K562 (cell line): ENCODE results near the gene AMIGO3. TPM values are rescaled to one million over a fixed set of nuclear protein-coding genes. Genes with fewer than 3 reads are reported as not detected.

Source experiments
- EP400 ChIP-seq: fragments of 450-650 bp; IDR thresholded peaks from 2 replicates; pipeline ENCODE4 v1.6.1; 2017; ENCODE audit warnings: antibody characterized with exemption, mild to moderate bottlenecking, moderate library complexity
- FOXA3 ChIP-seq, 2 experiments: fragments of 450-650 bp in 1 of 2; sonication (generic) in 1 of 2; formaldehyde crosslinking; IDR thresholded peaks in 1 of 2; conservative IDR thresholded peaks in 1 of 2; 2 replicates each; pipeline versions ENCODE4 v1.4.0 to v1.8.0; 2020 to 2022; ENCODE audit warnings: mild to moderate bottlenecking in 2 of 2, missing genetic modification reagents in 1 of 2
- HOXB6 ChIP-seq: fragments of 250-450 bp; sonication (Bioruptor Pico); IDR thresholded peaks from 2 replicates; pipeline ENCODE4 v1.5.1; 2022; ENCODE audit warnings: mild to moderate bottlenecking, borderline replicate concordance
- KLF16 ChIP-seq: IDR thresholded peaks from 2 replicates; pipeline ENCODE4 v1.6.1; 2016; ENCODE audit warnings: antibody characterized with exemption
- L3MBTL2 ChIP-seq: fragments of 450-650 bp; IDR thresholded peaks from 2 replicates; pipeline ENCODE4 v1.6.1; 2016; ENCODE audit warnings: mild to moderate bottlenecking, moderate library complexity
- POLR2G ChIP-seq: fragments of 200-400 bp; formaldehyde crosslinking; IDR thresholded peaks from 2 replicates; pipeline ENCODE4 v1.6.1; 2017; ENCODE audit warnings: low read depth, mild to moderate bottlenecking, antibody characterized with exemption, low read length, moderate library complexity
- POU5F1 ChIP-seq: fragments of 150-350 bp; IDR thresholded peaks from 2 replicates; pipeline ENCODE4 v1.6.1; 2014; ENCODE audit warnings: borderline replicate concordance, low read length, low read depth, mild to moderate bottlenecking; ENCODE audit not compliant: partially characterized antibody
- SAP30 ChIP-seq: fragments of 200-600 bp; sonication (generic); IDR thresholded peaks from 2 replicates; pipeline ENCODE4 v1.6.1; 2012; ENCODE audit warnings: borderline replicate concordance, low read depth, mild to moderate bottlenecking, moderate library complexity, low read length, control low read depth, inconsistent platforms; ENCODE audit not compliant: insufficient read depth, poor library complexity, severe bottlenecking
- TAF7 ChIP-seq: fragments of 450-650 bp; IDR thresholded peaks from 2 replicates; pipeline ENCODE4 v1.6.1; 2016; ENCODE audit warnings: missing genetic modification characterization, missing compliant biosample characterization
- TEAD4 ChIP-seq, 2 experiments: sonication (generic) in 1 of 2; formaldehyde crosslinking in 1 of 2; IDR thresholded peaks; 2 replicates each; pipeline versions ENCODE4 v1.6.1 to v1.8.0; 2012 to 2022; ENCODE audit warnings: borderline replicate concordance in 1 of 2, inconsistent platforms in 1 of 2, low read length in 1 of 2, mild to moderate bottlenecking in 1 of 2, missing genetic modification reagents in 1 of 2
- ZNF354B ChIP-seq: fragments of 250-450 bp; sonication (Bioruptor Pico); IDR thresholded peaks from 2 replicates; pipeline ENCODE4 v1.4.0; 2020
- ZNF444 ChIP-seq: fragments of 250-450 bp; sonication (Bioruptor Pico); IDR thresholded peaks from 2 replicates; pipeline ENCODE4 v1.4.0; 2020; ENCODE audit warnings: mild to moderate bottlenecking, moderate library complexity
- polyA plus RNA-seq, 8 experiments: library from polyadenylated mRNA; depleted of rRNA in 4 of 8; stranded (reverse) in 5 of 8; unstranded in 3 of 8; fragments of >200 nt; fragmentation: Nextera tagmentation in 2 of 8; fragmentation: Illumina TruSeq in 1 of 8; extraction: Ambion mirVana in 2 of 8; extraction: Trizol in 1 of 8; gene quantifications; 2 replicates each; pipeline versions ENCODE4 v1.2.1 to v1.2.3, GENCODE V29; 2011 to 2014; ENCODE audit warnings: inconsistent platforms in 1 of 8, missing spikeins in 1 of 8
- total RNA-seq, 7 experiments: library from RNA; depleted of rRNA in 6 of 7; stranded (reverse); fragments of >200 nt in 6 of 7; fragmentation: Illumina TruSeq in 2 of 7; extraction: Trizol in 2 of 7; gene quantifications; 2 replicates each; pipeline versions ENCODE4 v1.2.1 to v1.2.3, GENCODE V29; 2011 to 2021; ENCODE audit warnings: low replicate concordance in 1 of 7
- TF ChIP-seq, protein P1 (sequence below): IDR thresholded peaks from 2 replicates; pipeline ENCODE4 v1.6.1; 2014; ENCODE audit warnings: antibody characterized with exemption
- TF ChIP-seq, protein P2 (sequence below): fragments of 450-650 bp; IDR thresholded peaks from 2 replicates; pipeline ENCODE4 v1.7.0; 2016; ENCODE audit warnings: borderline replicate concordance
- TF ChIP-seq, protein P3 (sequence below): fragments of 450-650 bp; IDR thresholded peaks from 2 replicates; pipeline ENCODE4 v1.6.1; 2016; ENCODE audit warnings: low read depth

AMIGO3 gene
- total and polyA plus RNA-seq, 9 of the 15 experiments (the other 6 are each of a cell fraction or from before 2014, with no cell fraction given), result 0.13 to 2.8 (median 0.44) TPM; not detected in 4

DNA sequence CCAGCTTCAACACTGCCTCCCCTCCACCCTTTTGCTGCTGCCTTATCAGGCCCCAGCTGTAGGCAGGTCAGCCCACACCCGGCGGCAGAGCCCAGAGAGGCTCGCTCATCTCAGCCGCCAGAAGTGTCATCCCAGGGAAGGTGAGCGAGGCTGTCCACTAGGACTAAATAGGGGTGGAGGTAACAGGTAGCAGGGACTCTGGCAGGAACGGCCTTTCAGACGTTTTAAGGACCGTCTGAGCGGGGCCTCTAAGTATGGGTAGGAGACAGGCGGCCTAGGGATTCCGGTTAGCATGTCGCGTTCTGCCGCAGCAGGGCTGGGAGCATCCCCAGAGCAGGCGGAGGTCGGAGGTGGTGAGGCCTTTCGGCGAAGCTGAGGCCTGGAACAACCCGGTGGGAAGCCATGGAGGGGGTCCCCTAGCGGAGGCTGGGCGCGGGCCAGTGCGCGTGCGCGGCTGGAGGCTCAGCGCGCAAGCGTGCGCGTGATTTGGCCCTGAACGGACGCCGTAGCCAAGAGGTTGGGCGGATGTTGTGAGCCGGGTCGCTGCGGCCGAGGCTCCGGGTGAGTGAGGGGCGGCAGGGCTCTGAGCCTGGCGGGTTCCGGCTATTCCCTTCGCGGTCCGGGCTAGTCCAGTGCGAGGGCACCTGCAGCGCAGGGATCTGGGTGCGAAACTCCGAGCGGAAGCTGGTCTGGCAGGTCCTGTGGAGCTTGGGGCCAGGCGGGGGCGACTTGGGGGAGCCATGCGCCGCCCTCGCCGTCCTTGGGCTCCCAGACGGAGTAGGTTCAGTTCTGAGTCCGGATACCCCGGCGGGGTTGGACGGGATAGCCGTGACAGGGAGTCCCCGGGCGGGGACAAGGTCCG, 30.2 kb downstream of the AMIGO3 start, which contains the start of the genes MST1 and RNF123 (continued):
- TF ChIP-seq POU5F1, result peak; percentile 85
- peak; percentile 55; the same call in 1 of the 2 replicates for TF ChIP-seq TEAD4 (IDR thresholded peaks at IDR 0.05; ENCODE audit: low read length)
- no peak for TF ChIP-seq TEAD4 (CRISPR knock-in tag; IDR thresholded peaks at IDR 0.05; ENCODE audit: borderline replicate concordance)
- TF ChIP-seq POLR2G, result peak; percentile 84
- peak; percentile 66 for TF ChIP-seq SAP30
- TF ChIP-seq FOXA3 (CRISPR knock-in tag; conservative IDR thresholded peaks at IDR 0.05 in 1 of 2, IDR thresholded peaks at IDR 0.05 in 1 of 2), result no peak
- TF ChIP-seq, protein P1, sequence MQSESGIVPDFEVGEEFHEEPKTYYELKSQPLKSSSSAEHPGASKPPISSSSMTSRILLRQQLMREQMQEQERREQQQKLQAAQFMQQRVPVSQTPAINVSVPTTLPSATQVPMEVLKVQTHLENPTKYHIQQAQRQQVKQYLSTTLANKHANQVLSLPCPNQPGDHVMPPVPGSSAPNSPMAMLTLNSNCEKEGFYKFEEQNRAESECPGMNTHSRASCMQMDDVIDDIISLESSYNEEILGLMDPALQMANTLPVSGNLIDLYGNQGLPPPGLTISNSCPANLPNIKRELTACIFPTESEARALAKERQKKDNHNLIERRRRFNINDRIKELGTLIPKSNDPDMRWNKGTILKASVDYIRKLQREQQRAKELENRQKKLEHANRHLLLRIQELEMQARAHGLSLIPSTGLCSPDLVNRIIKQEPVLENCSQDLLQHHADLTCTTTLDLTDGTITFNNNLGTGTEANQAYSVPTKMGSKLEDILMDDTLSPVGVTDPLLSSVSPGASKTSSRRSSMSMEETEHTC, result 0 out of 2 replicates have a peak, but pooled peaks have one; percentile 5
- peak; percentile 54; the same call in 1 of the 2 replicates for TF ChIP-seq KLF16
- no peak for TF ChIP-seq ZNF444 (CRISPR knock-in tag)
- peak; percentile 63 for TF ChIP-seq EP400
- no peak for TF ChIP-seq HOXB6 (CRISPR knock-in tag)
- TF ChIP-seq TAF7 (tag), result no peak
- TF ChIP-seq, protein P2, sequence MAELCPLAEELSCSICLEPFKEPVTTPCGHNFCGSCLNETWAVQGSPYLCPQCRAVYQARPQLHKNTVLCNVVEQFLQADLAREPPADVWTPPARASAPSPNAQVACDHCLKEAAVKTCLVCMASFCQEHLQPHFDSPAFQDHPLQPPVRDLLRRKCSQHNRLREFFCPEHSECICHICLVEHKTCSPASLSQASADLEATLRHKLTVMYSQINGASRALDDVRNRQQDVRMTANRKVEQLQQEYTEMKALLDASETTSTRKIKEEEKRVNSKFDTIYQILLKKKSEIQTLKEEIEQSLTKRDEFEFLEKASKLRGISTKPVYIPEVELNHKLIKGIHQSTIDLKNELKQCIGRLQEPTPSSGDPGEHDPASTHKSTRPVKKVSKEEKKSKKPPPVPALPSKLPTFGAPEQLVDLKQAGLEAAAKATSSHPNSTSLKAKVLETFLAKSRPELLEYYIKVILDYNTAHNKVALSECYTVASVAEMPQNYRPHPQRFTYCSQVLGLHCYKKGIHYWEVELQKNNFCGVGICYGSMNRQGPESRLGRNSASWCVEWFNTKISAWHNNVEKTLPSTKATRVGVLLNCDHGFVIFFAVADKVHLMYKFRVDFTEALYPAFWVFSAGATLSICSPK, result no peak
- 0 out of 2 replicates have a peak, but pooled peaks have one; percentile 18 for TF ChIP-seq L3MBTL2
- TF ChIP-seq, protein P3, sequence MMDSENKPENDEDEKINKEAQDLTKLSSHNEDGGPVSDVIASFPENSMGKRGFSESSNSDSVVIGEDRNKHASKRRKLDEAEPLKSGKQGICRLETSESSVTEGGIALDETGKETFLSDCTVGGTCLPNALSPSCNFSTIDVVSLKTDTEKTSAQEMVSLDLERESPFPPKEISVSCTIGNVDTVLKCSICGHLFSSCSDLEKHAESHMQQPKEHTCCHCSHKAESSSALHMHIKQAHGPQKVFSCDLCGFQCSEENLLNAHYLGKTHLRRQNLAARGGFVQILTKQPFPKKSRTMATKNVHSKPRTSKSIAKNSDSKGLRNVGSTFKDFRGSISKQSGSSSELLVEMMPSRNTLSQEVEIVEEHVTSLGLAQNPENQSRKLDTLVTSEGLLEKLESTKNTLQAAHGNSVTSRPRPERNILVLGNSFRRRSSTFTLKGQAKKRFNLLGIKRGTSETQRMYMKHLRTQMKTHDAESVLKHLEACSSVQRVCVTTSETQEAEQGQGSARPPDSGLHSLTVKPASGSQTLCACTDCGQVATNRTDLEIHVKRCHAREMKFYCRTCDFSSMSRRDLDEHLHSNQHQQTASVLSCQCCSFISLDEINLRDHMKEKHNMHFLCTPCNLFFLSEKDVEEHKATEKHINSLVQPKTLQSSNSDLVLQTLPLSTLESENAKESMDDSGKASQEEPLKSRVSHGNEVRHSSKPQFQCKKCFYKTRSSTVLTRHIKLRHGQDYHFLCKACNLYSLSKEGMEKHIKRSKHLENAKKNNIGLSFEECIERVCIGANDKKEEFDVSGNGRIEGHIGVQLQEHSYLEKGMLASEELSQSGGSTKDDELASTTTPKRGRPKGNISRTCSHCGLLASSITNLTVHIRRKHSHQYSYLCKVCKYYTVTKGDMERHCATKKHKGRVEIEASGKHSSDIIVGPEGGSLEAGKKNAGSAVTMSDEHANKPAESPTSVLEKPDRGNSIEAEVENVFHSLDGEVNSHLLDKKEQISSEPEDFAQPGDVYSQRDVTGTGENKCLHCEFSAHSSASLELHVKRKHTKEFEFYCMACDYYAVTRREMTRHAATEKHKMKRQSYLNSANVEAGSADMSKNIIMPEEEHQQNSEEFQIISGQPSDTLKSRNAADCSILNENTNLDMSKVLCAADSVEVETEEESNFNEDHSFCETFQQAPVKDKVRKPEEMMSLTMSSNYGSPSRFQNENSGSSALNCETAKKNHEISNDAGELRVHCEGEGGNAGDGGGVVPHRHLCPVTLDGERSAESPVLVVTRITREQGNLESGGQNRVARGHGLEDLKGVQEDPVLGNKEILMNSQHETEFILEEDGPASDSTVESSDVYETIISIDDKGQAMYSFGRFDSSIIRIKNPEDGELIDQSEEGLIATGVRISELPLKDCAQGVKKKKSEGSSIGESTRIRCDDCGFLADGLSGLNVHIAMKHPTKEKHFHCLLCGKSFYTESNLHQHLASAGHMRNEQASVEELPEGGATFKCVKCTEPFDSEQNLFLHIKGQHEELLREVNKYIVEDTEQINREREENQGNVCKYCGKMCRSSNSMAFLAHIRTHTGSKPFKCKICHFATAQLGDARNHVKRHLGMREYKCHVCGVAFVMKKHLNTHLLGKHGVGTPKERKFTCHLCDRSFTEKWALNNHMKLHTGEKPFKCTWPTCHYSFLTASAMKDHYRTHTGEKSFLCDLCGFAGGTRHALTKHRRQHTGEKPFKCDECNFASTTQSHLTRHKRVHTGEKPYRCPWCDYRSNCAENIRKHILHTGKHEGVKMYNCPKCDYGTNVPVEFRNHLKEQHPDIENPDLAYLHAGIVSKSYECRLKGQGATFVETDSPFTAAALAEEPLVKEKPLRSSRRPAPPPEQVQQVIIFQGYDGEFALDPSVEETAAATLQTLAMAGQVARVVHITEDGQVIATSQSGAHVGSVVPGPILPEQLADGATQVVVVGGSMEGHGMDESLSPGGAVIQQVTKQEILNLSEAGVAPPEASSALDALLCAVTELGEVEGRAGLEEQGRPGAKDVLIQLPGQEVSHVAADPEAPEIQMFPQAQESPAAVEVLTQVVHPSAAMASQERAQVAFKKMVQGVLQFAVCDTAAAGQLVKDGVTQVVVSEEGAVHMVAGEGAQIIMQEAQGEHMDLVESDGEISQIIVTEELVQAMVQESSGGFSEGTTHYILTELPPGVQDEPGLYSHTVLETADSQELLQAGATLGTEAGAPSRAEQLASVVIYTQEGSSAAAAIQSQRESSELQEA, result peak; percentile 93
- no peak for TF ChIP-seq ZNF354B (CRISPR knock-in tag)
